ENCODE results near the gene RBM6. TPM values are rescaled to one million over a fixed set of nuclear protein-coding genes. Genes with fewer than 3 reads are reported as not detected.

RBM6 gene, protein sequence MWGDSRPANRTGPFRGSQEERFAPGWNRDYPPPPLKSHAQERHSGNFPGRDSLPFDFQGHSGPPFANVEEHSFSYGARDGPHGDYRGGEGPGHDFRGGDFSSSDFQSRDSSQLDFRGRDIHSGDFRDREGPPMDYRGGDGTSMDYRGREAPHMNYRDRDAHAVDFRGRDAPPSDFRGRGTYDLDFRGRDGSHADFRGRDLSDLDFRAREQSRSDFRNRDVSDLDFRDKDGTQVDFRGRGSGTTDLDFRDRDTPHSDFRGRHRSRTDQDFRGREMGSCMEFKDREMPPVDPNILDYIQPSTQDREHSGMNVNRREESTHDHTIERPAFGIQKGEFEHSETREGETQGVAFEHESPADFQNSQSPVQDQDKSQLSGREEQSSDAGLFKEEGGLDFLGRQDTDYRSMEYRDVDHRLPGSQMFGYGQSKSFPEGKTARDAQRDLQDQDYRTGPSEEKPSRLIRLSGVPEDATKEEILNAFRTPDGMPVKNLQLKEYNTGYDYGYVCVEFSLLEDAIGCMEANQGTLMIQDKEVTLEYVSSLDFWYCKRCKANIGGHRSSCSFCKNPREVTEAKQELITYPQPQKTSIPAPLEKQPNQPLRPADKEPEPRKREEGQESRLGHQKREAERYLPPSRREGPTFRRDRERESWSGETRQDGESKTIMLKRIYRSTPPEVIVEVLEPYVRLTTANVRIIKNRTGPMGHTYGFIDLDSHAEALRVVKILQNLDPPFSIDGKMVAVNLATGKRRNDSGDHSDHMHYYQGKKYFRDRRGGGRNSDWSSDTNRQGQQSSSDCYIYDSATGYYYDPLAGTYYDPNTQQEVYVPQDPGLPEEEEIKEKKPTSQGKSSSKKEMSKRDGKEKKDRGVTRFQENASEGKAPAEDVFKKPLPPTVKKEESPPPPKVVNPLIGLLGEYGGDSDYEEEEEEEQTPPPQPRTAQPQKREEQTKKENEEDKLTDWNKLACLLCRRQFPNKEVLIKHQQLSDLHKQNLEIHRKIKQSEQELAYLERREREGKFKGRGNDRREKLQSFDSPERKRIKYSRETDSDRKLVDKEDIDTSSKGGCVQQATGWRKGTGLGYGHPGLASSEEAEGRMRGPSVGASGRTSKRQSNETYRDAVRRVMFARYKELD
- 50.7 and 55.1 TPM in 2 replicates for total RNA-seq

DNA sequence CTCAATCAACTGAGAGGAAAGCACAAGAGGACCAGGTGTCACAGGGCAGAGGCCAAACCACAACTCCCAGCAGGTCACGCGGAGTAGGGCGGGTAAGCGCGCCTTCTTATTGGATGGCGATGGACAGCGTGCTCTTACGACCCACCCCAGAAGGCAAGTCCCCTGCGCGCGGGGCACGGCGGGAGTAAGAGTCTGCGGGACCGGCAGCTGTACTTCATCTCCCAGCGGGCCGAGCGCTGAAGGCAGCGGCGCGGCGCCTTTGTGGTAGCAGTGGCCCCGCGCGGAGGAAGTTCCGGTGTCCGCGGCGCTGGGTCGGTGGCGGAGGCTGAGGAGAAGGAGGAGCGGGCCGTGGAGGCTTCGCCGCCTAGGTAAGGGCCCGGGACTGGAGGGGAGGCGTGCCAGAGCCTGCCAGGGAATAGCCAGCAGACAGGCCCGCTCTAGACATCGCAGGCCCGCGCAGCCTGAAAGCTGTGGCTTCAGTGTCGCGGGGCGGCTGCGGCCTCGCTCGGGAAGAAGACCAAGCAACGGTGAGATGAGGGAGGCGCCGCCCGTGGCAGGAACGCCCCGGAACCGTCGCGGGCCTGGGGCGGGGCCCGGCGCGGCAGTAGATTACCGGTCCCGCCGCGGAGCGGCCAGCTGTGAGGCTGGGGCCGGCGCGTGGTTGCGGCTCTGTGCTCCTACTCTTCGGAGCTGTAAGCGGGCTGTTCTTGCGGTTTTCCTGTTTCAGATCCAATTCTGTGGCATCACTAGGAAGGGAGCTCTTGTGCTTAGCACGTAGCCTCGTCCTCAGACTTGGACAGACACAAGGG, at the start of gene RBM6:
Gene RBM6, plus strand, starts transcription at position 293 of the 809 bp plus-strand sequence. CDS start 22,492 bp downstream, outside the sequence.
- DNase-seq (ENCODE audit: insufficient read length, low spot score, missing footprints) = peak; percentile 98
- Histone ChIP-seq H4K20me1 (ENCODE audit: insufficient read depth, low read length) (peaks cover 22% of the 10 kb centered on the region), H3K4me3 (ENCODE audit: insufficient read depth, low read length) (peak within 1 kb of the TSS; percentile 88), H3K27me3 (ENCODE audit: insufficient read depth, low read length) (no peaks in the 10 kb centered on the region), H3K36me3 (ENCODE audit: insufficient read depth, low read length) (no peaks in the 10 kb centered on the region), H3K79me2 (ENCODE audit: insufficient read depth, low read length) (peaks cover 46% of the 10 kb centered on the region), H3K9me3 (ENCODE audit: low read depth, low read length) (no peaks in the 10 kb centered on the region), H3K4me1 (ENCODE audit: insufficient read depth, low read length) (peaks cover 6% of the 10 kb centered on the region), H2AFZ (ENCODE audit: low read length) (peak within 1 kb of the TSS; percentile 93), H3K27ac (ENCODE audit: low read depth, low read length) (peak within 1 kb of the TSS; percentile 86), H3K4me2 (ENCODE audit: insufficient read depth, low read length) (peak within 1 kb of the TSS; percentile 92)
- TF ChIP-seq, protein P1, sequence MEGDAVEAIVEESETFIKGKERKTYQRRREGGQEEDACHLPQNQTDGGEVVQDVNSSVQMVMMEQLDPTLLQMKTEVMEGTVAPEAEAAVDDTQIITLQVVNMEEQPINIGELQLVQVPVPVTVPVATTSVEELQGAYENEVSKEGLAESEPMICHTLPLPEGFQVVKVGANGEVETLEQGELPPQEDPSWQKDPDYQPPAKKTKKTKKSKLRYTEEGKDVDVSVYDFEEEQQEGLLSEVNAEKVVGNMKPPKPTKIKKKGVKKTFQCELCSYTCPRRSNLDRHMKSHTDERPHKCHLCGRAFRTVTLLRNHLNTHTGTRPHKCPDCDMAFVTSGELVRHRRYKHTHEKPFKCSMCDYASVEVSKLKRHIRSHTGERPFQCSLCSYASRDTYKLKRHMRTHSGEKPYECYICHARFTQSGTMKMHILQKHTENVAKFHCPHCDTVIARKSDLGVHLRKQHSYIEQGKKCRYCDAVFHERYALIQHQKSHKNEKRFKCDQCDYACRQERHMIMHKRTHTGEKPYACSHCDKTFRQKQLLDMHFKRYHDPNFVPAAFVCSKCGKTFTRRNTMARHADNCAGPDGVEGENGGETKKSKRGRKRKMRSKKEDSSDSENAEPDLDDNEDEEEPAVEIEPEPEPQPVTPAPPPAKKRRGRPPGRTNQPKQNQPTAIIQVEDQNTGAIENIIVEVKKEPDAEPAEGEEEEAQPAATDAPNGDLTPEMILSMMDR (IDR thresholded peaks at IDR 0.05; ENCODE audit: extremely low read depth, low read depth, low read length) = no peak

DNA sequence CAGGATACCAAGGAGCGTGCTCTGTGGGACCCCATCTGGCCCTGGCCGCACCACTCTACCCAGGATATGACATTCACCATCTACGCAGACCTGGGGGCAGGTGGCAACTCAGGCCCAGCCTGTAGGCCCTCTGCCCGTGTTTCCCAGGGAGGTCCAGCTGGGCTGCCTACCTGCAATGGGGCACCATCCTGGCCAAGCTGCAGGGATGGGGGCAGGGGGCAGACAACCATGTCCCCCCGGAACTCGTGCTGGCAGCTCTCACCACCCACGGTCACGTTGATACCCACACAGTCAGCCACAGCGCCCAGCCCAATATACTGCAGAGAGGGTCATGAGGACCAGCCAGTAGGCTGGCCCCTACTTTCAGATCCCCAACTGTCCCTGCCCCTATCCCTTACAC, 44.2 kb upstream of the RBM6 start:
- Histone ChIP-seq H3K4me3 (ENCODE audit: insufficient read depth, low read length) (no peak overlapping the region), H3K27ac (ENCODE audit: low read depth, low read length) (no peak overlapping the region), H3K27me3 (ENCODE audit: insufficient read depth, low read length) (no peaks in the 10 kb centered on the region), H3K36me3 (ENCODE audit: insufficient read depth, low read length) (no peaks in the 10 kb centered on the region), H2AFZ (ENCODE audit: low read length) (no peak overlapping the region), H3K79me2 (ENCODE audit: insufficient read depth, low read length) (no peaks in the 10 kb centered on the region), H3K4me1 (ENCODE audit: insufficient read depth, low read length) (peaks cover 4% of the 10 kb centered on the region), H3K4me2 (ENCODE audit: insufficient read depth, low read length) (no peak overlapping the region), H3K9me3 (ENCODE audit: low read depth, low read length) (no peaks in the 10 kb centered on the region), H4K20me1 (ENCODE audit: insufficient read depth, low read length) (no peaks in the 10 kb centered on the region)
- DNase-seq (ENCODE audit: insufficient read length, low spot score, missing footprints) = peak; percentile 52
- TF ChIP-seq, protein P1 (IDR thresholded peaks at IDR 0.05; ENCODE audit: extremely low read depth, low read depth, low read length) = no peak

DNA sequence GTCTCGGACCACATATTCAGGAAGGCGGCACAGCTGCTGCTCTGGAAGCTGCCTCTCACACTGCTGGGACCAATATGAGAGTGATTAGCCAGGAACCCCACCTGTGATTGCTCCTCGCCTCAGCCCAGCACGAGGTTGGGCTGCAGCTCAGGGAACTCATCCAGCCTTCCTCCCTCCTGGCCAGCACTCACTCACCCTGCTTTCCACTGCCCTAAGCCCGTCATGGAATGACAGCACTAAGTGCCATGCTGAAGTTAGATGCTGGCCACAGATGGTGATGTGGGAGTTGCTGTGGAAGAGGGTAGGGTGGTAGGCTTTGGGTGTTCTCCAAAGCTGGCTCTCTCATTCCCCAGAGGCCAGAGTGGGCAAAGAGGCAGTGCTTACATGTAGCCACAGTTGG, 43.6 kb upstream of the RBM6 start:
- Histone ChIP-seq H3K4me2 (ENCODE audit: insufficient read depth, low read length) (no peak overlapping the region), H3K9me3 (ENCODE audit: low read depth, low read length) (no peaks in the 10 kb centered on the region), H3K79me2 (ENCODE audit: insufficient read depth, low read length) (no peaks in the 10 kb centered on the region), H3K27me3 (ENCODE audit: insufficient read depth, low read length) (no peaks in the 10 kb centered on the region), H3K4me3 (ENCODE audit: insufficient read depth, low read length) (no peak overlapping the region), H3K27ac (ENCODE audit: low read depth, low read length) (no peak overlapping the region), H3K4me1 (ENCODE audit: insufficient read depth, low read length) (peaks cover 9% of the 10 kb centered on the region), H4K20me1 (ENCODE audit: insufficient read depth, low read length) (no peaks in the 10 kb centered on the region), H2AFZ (ENCODE audit: low read length) (no peak overlapping the region), H3K36me3 (ENCODE audit: insufficient read depth, low read length) (no peaks in the 10 kb centered on the region)
- TF ChIP-seq, protein P1 (IDR thresholded peaks at IDR 0.05; ENCODE audit: extremely low read depth, low read depth, low read length) = no peak
- peak; percentile 31 for DNase-seq (ENCODE audit: insufficient read length, low spot score, missing footprints)

All from osteoblast (primary cell).